NCI-H82 treated with DMSO at 0.1 percent for 48 hours (cell line): ENCODE measurements around the gene AFF3.

Experiments used
- DNase-seq: peaks from one replicate; lab custom pipeline; 2025; ENCODE audit not compliant: unreplicated experiment; lab: John Stamatoyannopoulos, UW

The AFF3 gene

DNA sequence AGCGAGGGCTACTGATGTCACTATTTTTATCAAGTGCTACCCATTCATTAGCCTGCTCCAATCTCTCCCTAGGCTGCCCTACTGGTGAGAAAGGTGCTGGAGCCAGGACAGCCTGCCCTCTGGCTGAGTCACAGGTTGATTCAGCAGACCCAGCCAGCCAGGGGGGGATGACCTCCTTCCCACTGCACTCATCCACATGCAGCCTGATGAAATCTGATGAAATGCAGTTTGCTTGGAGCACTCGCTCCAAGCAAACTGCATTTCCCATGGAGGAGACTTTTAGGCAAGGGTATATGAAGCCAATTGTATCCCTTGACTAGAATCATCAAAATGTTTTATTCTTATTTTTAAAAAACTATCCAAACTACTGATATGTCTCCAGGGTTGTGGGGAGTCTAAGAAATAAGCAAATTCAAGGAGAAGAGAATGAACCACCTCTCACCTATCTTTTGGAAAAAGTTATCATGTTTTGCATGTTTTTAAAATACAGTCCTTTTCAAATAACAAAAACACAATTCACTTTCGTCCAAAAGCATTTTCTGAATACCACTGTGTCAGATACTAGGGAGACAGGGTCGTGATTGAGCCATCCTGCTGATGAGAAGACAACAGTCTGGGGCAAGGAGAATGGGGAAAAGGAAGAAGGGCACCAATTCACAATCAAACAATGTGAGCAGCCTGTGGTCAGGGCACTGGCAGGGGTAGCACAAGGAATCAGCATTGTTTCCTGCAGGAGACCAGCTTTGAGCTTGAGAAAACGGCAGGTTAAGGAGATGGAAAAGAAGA is 128.3 kb downstream of the AFF3 start:
- no peak for DNase-seq

DNA sequence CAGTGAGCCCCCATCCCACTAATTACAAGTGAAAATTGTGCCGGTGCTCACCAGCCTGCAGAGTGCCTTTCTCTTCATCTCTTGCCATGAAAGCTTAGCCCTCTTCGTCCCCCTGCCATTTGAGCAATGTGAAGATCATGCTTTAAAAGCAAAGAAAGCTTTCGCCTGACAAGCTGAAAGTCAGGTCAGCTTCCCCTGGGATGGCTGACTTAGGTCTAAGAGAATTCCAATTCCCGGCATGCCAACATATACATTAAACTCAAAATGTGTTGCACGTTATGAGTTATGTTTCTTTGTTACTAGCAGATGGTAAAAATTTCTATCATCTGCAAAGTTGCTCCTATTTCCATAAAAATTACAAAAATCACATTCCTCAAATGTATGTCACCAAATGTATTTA is 129.8 kb downstream of the AFF3 start:
- DNase-seq = no peak

DNA sequence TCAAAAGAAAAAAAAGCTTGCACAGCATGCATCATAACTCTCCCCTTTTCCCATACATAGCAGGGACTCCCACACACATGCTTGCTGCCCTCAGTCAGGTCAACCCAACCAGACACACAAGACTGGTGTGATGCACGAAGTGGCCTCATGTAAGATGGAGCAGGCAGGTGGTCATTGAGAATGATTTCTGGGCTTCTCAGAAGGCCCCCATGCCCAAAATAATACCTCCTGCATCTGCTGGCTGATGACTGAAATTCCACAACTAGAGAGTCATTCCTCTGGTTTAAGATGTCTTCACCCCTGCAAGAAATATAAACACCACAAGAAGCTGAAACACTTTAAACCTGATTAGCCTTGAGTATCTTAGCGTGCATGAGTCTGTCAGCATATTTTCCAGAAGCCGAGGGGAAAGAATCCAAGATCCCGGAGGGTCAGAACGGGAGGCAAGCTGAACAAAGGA is 131.1 kb downstream of the AFF3 start:
- DNase-seq = no peak

DNA sequence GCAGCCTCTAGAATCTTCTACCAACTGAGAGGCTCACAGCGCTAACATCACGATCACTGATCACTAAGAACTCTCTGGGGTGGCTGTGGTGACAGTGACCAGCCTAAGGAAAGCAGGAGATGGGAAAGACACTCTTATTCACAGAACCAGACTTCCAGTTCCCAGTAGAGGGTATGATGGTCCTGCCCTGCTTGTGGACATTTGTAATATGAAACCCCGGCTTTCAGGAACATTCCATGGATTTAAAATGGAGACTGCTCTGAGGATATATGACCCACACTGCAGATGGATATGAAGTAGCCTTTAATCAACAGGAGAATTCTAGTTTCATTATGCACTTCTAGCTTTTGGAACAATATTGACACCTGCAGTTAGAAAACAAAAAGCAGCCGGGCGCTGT is 131.8 kb downstream of the AFF3 start:
- DNase-seq = no peak

DNA sequence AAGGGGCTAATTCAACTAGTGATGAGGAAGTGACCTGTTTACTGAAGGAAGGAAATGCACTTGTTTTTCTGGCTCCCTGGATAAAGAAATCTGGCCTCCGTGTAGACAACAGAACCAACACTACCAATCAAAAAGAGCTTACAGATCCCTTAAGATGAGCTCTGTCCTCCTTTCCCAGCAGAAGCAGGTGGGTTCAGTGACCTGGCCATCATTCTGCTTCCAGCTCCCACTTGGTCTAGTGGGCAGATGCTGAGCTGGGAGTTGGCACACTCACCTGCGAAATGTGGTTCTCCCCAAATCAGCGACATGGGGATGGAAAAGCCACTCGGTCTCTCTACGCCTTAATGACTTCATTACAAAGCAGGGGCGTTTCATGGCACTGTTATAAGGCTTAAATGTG is 132.6 kb downstream of the AFF3 start:
- DNase-seq = no peak

DNA sequence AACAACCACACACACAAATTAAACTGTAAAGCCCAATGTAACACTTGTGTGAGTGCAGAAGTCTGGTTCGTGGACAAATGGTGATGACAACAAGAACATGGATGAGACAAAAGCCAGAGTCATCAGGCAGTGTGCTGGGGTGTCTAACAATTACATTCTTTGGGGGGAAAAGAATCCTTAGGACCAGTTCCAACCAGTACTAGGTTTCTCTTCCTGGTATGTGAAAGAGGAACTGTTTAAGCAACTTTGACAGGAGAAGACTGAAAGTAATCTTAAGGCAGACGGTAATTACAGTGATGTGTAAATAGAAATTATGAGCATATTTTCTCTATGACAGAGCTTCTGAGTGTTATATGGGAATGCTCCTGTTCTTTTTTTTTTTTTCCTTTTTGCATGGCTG is 133.4 kb downstream of the AFF3 start:
- DNase-seq = no peak

DNA sequence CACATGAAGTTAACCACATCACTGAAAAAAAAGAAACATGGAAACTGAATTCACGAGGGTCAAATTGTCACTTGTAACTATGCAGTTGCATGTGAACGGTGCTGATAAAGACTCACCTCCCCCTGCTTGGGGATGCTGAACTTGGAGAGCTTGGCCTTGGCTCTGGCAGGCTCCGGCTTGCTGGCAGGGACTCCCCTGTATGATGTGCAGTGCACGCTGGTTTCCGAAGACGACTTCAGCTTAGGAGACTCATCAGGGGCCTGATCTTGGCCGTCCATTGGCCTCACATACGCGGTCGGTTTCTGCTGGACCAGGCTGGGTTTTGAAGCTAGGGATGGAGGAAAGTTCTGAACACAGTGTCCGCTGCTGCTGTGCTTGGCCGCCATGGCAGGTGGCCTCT is 135.9 kb downstream of the AFF3 start:
- no peak for DNase-seq

DNA sequence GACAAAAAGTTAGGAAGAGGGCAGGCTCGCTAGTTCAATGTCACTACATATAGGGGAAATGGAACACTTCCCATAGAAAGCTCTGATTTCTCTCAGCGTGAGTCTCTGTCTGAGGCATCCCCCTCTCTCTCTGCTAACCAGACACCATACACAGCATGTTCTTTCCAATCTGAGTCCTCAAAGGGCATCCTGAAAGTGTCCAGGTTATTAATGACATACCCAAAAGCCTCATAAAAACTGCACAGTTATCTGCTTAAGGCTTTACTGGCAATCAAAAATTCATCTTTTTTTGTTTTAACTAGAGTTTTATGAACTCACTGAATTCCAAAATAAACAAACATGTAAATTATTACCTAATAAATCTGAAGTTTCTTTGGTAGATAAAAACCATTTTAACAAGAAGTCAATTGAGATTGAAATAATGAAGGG is 137.4 kb downstream of the AFF3 start:
- DNase-seq = no peak

DNA sequence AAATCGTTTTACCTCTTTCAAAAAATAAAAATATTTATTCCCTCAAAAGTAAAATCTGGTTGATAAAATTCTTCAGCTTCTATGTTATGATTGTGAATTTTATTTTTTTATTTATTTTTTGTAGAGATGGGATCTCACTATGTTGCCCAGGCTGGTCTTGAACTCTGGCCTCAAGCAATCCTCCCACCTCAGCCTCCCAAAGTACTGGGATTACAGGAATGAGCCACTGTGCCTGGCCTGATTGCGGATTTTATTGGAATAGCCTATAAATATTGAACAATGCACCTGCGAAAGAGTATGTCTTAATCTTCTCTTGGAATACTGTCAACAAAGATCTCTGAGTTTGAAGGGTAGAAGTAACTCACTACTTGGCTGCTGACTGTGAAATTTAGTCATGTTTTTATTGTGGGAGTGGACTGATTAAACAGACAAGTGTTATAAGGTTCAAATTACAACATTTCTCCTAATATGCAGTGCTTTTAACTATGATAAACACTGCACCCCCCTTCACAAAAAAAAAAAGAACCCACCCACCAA is 138.0 kb downstream of the AFF3 start:
- no peak for DNase-seq

DNA sequence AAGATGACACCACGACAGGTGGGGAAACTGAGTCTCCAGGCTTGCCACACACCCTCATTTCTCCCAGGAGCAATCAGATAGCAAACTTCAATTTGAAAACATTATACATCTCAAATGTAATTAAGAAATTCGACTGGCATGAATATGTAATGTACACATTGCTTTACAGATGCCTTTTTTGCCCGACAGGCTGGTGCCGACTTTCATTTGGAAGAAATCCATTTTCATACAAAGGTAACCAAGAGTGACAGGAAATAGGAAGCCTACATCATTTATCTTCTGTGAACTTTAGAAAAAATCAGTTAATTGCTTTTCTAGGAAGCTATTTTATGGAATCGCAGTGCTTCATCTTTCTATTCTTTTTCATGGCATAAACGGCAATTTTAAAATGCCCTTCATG is 140.3 kb downstream of the AFF3 start:
- no peak for DNase-seq

DNA sequence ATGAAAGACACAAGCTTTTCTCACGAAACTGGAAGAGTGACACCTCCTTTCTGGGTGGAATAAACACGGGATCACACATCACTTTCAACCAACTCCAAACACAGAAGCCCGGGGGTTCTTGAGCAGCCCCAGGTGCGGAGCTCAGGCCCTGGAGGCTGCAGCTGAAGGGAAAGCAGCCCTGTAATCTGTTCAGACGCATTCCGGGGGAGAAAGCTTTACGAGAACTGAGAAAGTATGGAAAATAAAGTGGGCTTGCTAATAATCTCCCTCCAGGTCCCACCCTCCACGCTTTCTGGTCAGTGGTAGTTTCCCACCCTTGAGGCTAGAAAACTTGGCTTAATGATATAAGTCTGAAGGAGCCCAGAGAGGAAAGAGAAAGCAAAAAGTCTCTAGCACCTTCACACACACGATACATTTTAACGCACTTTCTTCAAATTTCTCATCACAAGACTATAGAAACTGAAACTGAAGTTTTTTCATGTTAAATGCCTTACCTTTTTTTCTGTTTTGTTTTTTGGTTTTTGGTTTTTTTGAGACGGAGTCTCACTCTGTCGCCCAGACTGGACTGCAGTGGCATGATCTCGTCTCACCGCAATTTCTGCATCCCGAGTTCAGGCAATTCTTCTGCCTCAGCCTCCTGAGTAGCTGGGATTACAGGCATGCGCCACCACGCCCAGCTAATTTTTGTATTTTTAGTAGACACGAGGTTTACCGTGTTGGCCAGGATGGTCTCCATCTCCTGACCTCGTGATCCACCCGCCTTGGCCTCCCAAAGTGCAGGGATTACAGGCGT is 141.3 kb downstream of the AFF3 start:
- DNase-seq = no peak

DNA sequence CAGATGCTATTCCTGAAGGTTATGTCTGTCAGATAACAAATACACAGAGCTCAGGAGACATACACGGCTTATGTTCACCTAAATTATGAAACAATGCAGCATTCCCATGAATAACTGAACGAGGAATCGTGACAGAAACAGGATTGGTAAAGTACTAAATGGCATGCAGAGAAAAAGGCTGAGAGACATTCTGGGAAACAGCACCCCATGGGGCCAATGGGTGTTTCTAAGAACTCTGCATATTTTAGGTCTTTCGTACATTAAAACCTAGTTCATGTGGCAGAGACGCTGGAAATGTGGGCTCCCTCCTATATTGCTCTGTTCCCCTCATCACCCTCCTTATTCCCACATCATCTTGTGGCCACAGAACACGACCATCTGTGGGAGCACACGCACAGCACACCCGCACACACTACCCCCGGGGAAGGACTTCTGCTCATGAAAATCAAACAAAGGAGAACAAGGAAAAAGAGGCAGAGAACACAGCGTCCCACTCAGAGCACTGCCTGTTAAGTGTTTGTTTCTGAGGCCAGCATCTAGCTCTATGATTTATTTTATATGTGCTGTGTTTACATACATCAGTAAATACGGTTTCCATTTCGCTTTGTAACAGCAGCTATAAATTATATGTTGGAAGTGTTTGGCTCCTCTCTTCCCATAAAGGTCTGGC is 143.6 kb downstream of the AFF3 start:
- DNase-seq = no peak

DNA sequence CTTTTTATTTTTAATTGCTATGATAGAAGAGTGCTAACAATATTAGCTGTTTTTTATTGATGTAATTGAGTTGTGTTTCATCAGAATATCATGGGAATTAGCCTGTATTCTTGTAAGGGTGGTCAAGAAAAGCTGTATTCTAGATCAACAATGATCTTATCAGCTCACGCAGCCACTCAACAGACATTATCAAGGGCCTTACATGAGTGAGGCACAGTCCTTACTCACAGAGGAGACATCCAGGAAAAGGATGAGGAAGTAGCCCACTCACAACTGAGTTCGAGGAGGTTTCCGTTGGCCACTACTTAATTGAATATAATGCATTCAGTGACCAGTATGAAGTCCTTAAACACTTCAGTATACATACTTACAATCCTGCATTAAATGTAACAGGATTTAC is 152.5 kb downstream of the AFF3 start:
- DNase-seq = no peak

DNA sequence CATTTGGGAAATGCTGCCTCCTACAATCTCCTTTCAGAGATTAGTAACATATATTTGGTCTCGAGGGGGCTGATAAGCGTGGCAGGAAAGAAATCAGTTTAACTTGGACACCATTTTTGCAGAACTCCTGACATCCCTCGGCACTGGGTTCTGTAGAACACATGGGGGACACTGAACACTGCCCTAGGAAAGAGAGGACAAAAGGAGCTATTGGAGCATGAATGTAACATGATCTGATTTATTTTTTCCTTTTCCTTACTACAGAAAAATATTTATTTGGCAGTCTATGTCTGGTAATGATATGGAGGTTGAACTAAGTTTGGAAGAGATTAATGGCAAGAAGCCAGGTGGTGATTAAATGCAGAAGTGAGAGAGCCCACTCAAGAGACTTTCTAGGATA is 153.8 kb downstream of the AFF3 start:
- DNase-seq = no peak

DNA sequence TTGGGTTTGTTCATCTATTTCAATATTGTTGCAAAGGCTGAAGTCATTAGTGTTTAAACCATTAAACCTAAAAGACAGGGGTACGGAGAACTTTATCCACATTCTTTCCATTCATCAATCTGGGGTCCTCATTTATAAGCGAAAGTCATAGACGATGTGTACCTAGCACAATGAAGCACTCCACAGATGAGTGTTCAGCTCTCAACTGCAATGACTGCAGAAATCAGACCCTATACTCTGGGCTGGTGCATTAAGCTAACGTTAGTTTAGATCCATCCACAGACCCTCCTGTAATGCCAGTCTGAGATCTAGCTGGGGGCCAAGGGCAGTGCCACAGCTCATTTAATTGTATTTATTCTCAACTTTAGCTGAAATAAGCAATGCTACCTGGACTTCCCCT is 155.2 kb downstream of the AFF3 start:
- DNase-seq = no peak

DNA sequence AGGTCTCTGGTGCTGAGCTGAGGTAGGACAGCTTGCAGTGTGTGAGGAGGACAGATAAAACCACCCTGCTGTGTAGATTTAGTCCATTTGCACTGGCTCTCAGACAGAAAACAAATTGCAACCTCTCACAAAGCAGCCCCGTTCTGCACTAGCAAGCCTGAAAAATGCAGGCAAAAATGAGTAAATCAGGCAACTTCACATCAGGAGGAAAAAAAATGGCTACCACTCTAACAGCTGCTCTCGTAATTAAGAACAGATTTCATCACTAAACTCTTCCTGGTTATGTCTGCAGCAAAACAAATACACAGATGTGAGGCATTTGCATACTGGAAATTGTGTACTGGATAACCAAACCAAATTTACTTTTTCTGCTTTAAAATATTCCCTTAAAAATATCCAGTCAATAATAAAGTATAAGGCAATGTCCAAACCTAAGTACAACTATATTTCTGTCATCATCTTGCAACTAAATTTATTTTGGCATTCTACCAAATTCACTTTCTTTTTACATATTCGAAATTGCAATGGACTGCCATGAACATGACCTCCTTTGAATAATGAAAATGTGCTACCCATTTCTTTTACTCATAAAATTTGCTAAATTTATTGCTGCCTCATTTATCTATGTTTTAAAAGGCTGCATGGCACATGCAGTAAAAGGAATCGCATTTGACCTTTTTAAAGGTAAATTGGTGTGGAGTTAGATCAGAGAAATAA is 157.4 kb downstream of the AFF3 start:
- no peak for DNase-seq

DNA sequence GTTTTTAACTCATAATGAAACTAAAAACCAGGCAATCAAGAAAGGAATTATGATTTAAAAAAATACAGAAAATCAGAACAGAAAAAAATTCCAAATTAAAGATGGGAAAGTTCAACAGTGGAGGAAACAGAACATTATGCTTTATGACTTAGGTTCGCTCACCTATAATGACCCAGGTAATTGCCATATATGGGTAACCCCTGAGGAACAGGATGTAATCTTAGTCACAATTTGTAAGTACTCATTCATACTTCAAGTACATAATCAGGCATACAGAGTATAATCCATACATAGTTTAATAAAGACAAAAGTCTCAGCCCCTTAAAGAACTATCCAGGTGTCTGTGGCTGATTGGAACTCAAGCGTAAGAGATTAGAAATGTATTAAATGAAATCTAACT is 159.6 kb downstream of the AFF3 start:
- DNase-seq = no peak

DNA sequence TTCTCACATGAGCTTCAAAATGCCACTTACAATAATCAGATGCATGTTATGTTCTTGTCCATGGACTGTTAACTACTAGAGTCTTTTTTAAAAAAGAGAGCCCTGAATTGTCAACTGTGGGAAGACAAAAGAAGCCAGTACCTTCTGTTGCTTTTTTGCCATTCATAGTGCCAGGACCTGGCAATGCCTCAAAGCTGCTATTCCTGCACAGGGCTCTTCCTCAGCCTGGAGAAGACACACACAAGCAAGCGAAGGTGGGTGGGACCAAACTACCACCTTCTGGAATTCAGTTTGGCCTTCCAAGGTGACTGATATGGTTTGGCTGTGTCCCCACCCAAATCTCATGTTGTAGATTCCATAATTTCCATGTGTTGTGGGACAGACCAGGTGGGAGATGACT is 160.6 kb downstream of the AFF3 start:
- DNase-seq = no peak

DNA sequence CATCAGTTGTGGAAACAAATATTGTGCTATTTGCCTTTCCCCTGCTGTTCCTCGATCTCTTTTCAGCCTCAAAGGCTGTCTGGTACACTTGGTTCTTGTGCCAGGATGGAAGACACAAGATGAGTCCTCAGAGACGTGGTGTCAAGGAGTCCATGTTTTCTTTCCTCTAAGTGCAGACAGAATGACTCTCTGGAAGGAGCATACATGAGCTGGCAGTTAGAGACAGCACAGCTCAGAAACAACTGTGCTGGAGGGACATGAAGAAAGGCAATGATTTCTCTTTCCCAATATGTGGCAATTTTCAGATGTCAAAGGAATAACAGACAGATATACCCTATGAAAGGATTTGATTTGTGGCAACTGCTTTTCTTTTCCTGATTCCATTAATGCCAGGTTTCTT is 162.2 kb downstream of the AFF3 start:
- DNase-seq = no peak

DNA sequence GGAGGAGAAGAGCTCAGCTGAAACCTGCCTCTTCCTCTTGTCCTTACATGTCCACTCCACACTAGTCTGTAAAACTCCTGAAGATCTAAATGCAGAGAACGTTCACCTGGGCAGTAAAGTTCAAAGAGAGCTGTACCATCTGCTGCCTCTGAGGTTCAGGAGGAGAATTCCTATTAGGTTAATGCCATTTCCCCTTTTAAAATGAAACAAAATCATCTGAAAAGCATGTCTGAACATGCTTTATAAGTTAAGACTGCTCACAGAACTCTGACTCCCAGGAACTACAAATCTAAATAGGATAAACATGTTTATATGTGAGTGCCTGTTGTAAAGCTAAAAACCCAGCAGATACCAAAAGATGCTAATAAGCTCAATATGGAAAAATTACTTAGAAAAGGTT is 164.4 kb downstream of the AFF3 start:
- DNase-seq = no peak

DNA sequence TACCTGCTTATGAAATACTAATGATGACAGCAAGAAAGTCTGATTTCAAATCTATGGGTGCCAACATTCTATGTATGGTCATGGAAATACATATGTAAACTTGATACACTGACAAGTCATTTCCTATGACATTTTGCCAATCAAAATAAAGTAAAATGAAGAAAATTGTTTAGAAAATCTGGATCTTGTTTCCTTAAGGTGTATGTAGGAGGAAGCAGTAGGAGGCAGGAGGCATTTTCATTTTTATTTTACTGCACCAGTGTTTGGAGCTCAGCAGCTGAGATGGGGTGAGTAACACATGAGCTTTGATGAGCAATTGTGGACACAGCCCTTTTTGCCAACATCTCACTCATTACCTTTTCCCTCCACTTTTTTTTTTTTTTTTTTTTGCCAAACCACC is 167.0 kb downstream of the AFF3 start:
- no peak for DNase-seq
